Activated CD8-positive, alpha-beta T cell treated with anti-CD3 and anti-CD28 coated beads, Interleukin-2, amount 10 ng/mL, durations not matched to agents 7 days and 5 days (primary cell): ENCODE results near the gene ABI3. TPM values are rescaled to one million over a fixed set of nuclear protein-coding genes. Genes with fewer than 3 reads are reported as not detected.
A peak's percentile ranks its signal among the peaks of the same experiment; 100 is the strongest.

Experiments
- ATAC-seq: fragments of 150-1000 bp; cut with Tn5 transposase; one replicate; pipeline ENCODE4 v1.10.0; 2021; ENCODE audit warnings: moderate library complexity
- CTCF ChIA-PET: fragments of 350-600 bp; sonication (Branson Sonifier 250); formaldehyde crosslinking; loops from one replicate; lab custom pipeline; 2021; ENCODE audit warnings: antibody characterized with exemption; lab: Charles Lee
- POLR2A ChIA-PET: fragments of 350-600 bp; sonication (Branson Sonifier 250); formaldehyde crosslinking; loops from one replicate; lab custom pipeline; 2021; ENCODE audit warnings: antibody characterized with exemption; lab: Charles Lee
- DNase-seq: peaks from one replicate; pipeline ENCODE4 v3.0.0-alpha.2; 2020
- H3K27ac Mint-ChIP-seq: one replicate; pipeline ENCODE4 v1.8.0; 2021; ENCODE audit warnings: mild to moderate bottlenecking, mixed read lengths
- H3K27me3 Mint-ChIP-seq: one replicate; pipeline ENCODE4 v1.8.0; 2021; ENCODE audit warnings: low read depth, mixed read lengths
- H3K36me3 Mint-ChIP-seq: one replicate; pipeline ENCODE4 v1.8.0; 2021; ENCODE audit warnings: low read depth, mixed read lengths
- H3K4me1 Mint-ChIP-seq: one replicate; pipeline ENCODE4 v1.8.0; 2021; ENCODE audit warnings: low read depth, mixed read lengths
- H3K4me3 Mint-ChIP-seq: one replicate; pipeline ENCODE4 v1.8.0; 2021; ENCODE audit warnings: mild to moderate bottlenecking, mixed read lengths
- H3K9me3 Mint-ChIP-seq: one replicate; pipeline ENCODE4 v1.8.0; 2022; ENCODE audit warnings: mixed read lengths; ENCODE audit not compliant: insufficient read depth
- total RNA-seq, 2 experiments: library from RNA; stranded (reverse); gene quantifications; one replicate each; pipeline ENCODE4 v1.2.3, GENCODE V29; 2021

The ABI3 gene
- total RNA-seq, 2 experiments from 2014 or later: 110 to 117 TPM

- ChIA-PET CTCF (interaction anchor here (2.7 to 2.9 kb wide), 3 partner anchors 18 to 24 kb away, joined by 14 to 29 read pairs (median 17); no protein-coding TSS in a partner anchor), POLR2A (interaction anchor here (1.3 kb wide), 1 partner anchor 22 kb away, joined by 3 read pairs; no protein-coding TSS in a partner anchor)
- peaks cover 77% of the 10 kb centered on the region for H3K4me1 Mint-ChIP-seq
- DNase-seq (no peak), ATAC-seq (no peak)
- H3K27me3 Mint-ChIP-seq: no peaks in the 10 kb centered on the region
- peaks cover 79% of the 10 kb centered on the region for H3K36me3 Mint-ChIP-seq
- peak overlapping the region; percentile 70 for H3K4me3 Mint-ChIP-seq
- no peaks in the 10 kb centered on the region for H3K9me3 Mint-ChIP-seq
- H3K27ac Mint-ChIP-seq: peak overlapping the region; percentile 85
Observed at GRCh38 chr17:49216482-49216881, 6.0 kb downstream of the ABI3 start.

DNA sequence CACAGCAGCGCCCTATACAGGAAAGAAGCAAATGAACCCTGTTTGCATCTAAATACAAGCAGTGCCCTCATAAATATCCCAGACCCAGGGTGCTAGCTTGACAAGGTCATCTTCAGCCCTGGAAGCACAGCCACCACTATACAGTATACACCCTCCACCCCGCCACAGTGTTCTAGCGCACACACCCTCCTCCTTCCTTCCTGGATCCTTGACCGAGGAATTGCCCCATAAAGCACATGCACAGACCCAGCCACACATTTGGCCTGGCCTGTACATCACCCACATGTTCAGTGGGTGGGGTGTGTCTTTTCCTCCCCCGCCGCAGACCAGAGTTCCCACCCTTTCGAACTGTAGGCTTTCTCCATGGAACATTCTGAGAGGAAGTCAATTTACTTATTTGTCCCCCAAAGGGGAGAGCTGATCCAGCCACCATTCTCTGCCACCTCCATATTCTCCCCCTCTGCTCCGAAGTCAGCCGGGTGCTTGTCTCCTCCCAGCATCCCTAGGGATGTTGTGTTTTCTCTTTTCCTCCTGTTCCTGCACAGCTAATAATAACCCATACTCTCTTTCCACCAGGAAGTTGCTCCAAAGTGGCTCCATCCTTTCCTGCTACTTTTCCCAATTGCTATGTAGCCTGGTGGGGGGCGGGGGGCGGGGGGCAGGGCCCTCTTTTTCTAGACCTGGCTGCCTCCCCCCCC is 6.6 kb downstream of the ABI3 start:
- peaks cover 83% of the 10 kb centered on the region for H3K36me3 Mint-ChIP-seq
- ChIA-PET CTCF (interaction anchor here (2.1 to 2.9 kb wide), 5 partner anchors 8 to 37 kb away, joined by 11 to 29 read pairs (median 14); partner anchors contain the start of genes ABI3 and GNGT2), POLR2A (interaction anchor here (0.6 to 2.7 kb wide), 4 partner anchors 8 to 35 kb away, joined by 3 to 24 read pairs (median 11); partner anchors contain the start of genes ABI3 and GNGT2)
- peak overlapping the region; percentile 70 for H3K4me3 Mint-ChIP-seq
- no peaks in the 10 kb centered on the region for H3K27me3 Mint-ChIP-seq
- ATAC-seq (no peak), DNase-seq (no peak)
- H3K4me1 Mint-ChIP-seq: peaks cover 82% of the 10 kb centered on the region
- H3K9me3 Mint-ChIP-seq: no peaks in the 10 kb centered on the region
- peak overlapping the region; percentile 98 for H3K27ac Mint-ChIP-seq

- no peaks in the 10 kb centered on the region for H3K9me3 Mint-ChIP-seq
- DNase-seq (peak; percentile 90), ATAC-seq (peak; percentile 77)
- peak overlapping the region; percentile 98 for H3K27ac Mint-ChIP-seq
- peaks cover 83% of the 10 kb centered on the region for H3K36me3 Mint-ChIP-seq
- ChIA-PET CTCF (interaction anchor here (1.4 to 2.9 kb wide), 6 partner anchors 8 to 124 kb away, joined by 3 to 29 read pairs (median 13); partner anchors contain the start of genes ABI3 and GNGT2), POLR2A (interaction anchor here (0.6 to 2.7 kb wide), 7 partner anchors 9 to 125 kb away, joined by 3 to 24 read pairs (median 5); partner anchors contain the start of genes ABI3 and GNGT2)
- H3K27me3 Mint-ChIP-seq: no peaks in the 10 kb centered on the region
- H3K4me1 Mint-ChIP-seq: peaks cover 82% of the 10 kb centered on the region
- H3K4me3 Mint-ChIP-seq: peak overlapping the region; percentile 77
Observed at GRCh38 chr17:49217651-49218413, 7.3 kb downstream of the ABI3 start.

GRCh38 chr17:49218941-49219913 is 8.7 kb downstream of the ABI3 start:
- Mint-ChIP-seq H3K9me3 (no peaks in the 10 kb centered on the region), H3K4me1 (peaks cover 82% of the 10 kb centered on the region), H3K27me3 (no peaks in the 10 kb centered on the region), H3K4me3 (peak overlapping the region; percentile 77), H3K27ac (peak overlapping the region; percentile 98), H3K36me3 (peaks cover 79% of the 10 kb centered on the region)
- DNase-seq (peak; percentile 86), ATAC-seq (peak; percentile 53)
- CTCF ChIA-PET: interaction anchor here (0.5 to 2.9 kb wide), 7 partner anchors 8 to 123 kb away, joined by 3 to 29 read pairs (median 12); partner anchors contain the start of genes ABI3 and GNGT2
- POLR2A ChIA-PET: interaction anchor here (0.7 to 2.7 kb wide), 7 partner anchors 9 to 275 kb away, joined by 4 to 24 read pairs (median 5); partner anchors contain the start of genes ABI3, GNGT2 and SNF8

DNA sequence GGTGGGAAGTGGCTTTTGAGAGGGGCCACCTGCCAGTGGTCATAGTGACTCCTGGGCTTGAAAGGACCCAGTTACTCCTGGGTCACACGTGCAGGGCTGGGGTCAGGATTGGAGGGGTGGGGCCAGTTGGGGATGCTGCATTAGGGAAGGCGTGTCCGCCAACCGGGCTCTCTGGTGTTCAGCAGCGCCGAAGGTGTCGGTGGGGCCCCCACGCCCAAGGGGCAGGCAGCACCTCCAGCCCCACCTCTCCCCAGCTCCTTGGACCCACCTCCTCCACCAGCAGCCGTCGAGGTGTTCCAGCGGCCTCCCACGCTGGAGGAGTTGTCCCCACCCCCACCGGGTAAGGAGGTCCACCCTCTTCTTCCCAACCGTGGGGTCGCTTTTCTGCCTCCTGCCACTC is 9.5 kb downstream of the ABI3 start:
- ChIA-PET POLR2A (no interaction called here), CTCF (interaction anchor here (2.5 kb wide), 1 partner anchor 7 kb away, joined by 14 read pairs; no protein-coding TSS in a partner anchor)
- H3K9me3 Mint-ChIP-seq: no peaks in the 10 kb centered on the region
- no peaks in the 10 kb centered on the region for H3K27me3 Mint-ChIP-seq
- H3K36me3 Mint-ChIP-seq: peaks cover 78% of the 10 kb centered on the region
- H3K27ac Mint-ChIP-seq: peak overlapping the region; percentile 98
- H3K4me1 Mint-ChIP-seq: peaks cover 84% of the 10 kb centered on the region
- ATAC-seq: no peak
- no peak for DNase-seq
- peak overlapping the region; percentile 77 for H3K4me3 Mint-ChIP-seq

GRCh38 chr17:49223168-49223516 is 12.6 kb downstream of the ABI3 start:
- Mint-ChIP-seq H3K4me1 (peaks cover 78% of the 10 kb centered on the region), H3K9me3 (no peaks in the 10 kb centered on the region), H3K36me3 (peaks cover 73% of the 10 kb centered on the region), H3K4me3 (peak overlapping the region; percentile 53), H3K27me3 (no peaks in the 10 kb centered on the region), H3K27ac (peak overlapping the region; percentile 83)
- DNase-seq: no peak
- POLR2A ChIA-PET: interaction anchor here (1.2 to 6.0 kb wide), 4 partner anchors 10 to 165 kb away, joined by 3 to 39 read pairs (median 10); partner anchors contain the start of genes ABI3 and GNGT2
- no peak for ATAC-seq
- CTCF ChIA-PET: interaction anchor here (1.2 to 2.6 kb wide), 9 partner anchors 12 to 43 kb away, joined by 4 to 21 read pairs (median 6); partner anchors contain the start of genes ABI3 and GNGT2

- ATAC-seq (no peak), DNase-seq (peak; percentile 78)
- H3K4me1 Mint-ChIP-seq: peaks cover 73% of the 10 kb centered on the region
- H3K4me3 Mint-ChIP-seq: peak overlapping the region; percentile 53
- no peaks in the 10 kb centered on the region for H3K9me3 Mint-ChIP-seq
- H3K27me3 Mint-ChIP-seq: no peaks in the 10 kb centered on the region
- peaks cover 71% of the 10 kb centered on the region for H3K36me3 Mint-ChIP-seq
- POLR2A ChIA-PET: interaction anchor here (0.7 to 6.0 kb wide), 5 partner anchors 9 to 31 kb away, joined by 3 to 39 read pairs (median 15); partner anchors contain the start of genes ABI3 and GNGT2
- CTCF ChIA-PET: interaction anchor here (1.3 to 7.2 kb wide), 11 partner anchors 9 to 191 kb away, joined by 3 to 92 read pairs (median 12); partner anchors contain the start of genes ABI3 and GNGT2
- H3K27ac Mint-ChIP-seq: peak overlapping the region; percentile 83
Observed at GRCh38 chr17:49223517-49224197, 13.2 kb downstream of the ABI3 start.

DNA sequence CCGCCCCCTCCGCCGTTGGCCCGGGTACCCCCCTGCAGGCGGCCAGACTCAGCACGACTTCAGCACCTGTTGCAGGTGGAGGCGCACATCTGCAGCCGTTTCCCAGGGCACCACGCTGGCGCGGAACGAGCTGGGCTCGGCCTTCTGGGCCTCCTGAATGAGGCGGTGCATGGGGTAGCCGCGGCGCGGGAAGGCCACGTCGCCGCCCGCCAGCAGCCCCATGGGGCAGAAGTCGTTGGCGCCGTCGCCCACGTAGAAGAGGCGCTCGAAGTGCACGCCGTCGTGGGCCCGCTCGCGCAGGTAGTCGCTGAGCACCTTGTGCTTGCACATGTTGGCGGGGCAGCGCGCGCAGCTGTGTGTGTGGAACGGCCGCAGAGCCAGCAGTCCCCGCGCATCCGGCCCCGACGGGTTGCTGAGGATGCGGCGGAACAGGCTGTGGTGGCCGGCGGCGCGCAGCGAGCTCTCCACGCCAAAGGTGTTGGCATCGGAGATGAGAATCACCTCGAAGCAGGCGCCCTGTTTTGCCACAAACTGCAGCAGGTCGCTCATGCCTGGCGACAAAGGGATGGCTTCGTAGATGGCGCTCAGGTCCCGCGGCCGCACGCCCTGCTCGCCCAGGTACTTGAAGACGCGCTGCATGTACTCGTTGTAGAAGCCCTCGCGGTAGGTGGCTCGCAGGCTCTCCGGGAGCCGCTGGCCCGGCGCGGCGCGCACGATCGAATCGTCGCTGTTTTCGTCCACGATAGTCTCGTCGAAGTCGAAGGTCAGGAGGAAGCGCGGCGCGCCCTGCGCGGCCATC is 13.9 kb downstream of the ABI3 start:
- CTCF ChIA-PET: interaction anchor here (0.9 to 7.2 kb wide), 11 partner anchors 10 to 192 kb away, joined by 3 to 92 read pairs (median 7); partner anchors contain the start of genes ABI3 and GNGT2
- H3K9me3 Mint-ChIP-seq: no peaks in the 10 kb centered on the region
- peaks cover 64% of the 10 kb centered on the region for H3K36me3 Mint-ChIP-seq
- peak overlapping the region; percentile 77 for H3K27ac Mint-ChIP-seq
- ATAC-seq (peak; percentile 48), DNase-seq (peak; percentile 78)
- H3K4me3 Mint-ChIP-seq: peak overlapping the region; percentile 53
- peaks cover under 1% of the 10 kb centered on the region for H3K27me3 Mint-ChIP-seq
- H3K4me1 Mint-ChIP-seq: peaks cover 70% of the 10 kb centered on the region
- POLR2A ChIA-PET: interaction anchor here (0.7 to 6.0 kb wide), 6 partner anchors 10 to 43 kb away, joined by 3 to 39 read pairs (median 4); partner anchors contain the start of genes ABI3 and GNGT2

DNA sequence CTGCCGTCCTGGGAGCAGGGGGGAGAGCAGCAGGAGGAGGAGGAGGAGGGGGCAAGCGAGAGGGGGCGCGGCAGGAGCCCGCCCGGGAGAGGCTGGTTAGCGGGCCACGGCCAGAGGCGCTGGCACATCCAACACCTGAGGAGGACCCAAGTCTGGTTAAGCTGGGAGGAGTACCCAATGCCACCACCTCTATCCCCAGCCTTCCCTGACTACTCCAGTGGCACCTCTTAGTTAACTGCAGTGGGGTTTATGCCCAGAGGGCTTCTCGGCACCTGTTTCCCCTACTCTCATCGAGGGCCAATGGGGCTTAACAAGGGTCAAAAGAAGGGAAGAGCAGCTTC is 14.5 kb downstream of the ABI3 start:
- no peak for DNase-seq
- ChIA-PET CTCF (interaction anchor here (0.9 to 7.2 kb wide), 11 partner anchors 10 to 192 kb away, joined by 3 to 92 read pairs (median 7); partner anchors contain the start of genes ABI3 and GNGT2), POLR2A (interaction anchor here (0.9 to 6.0 kb wide), 4 partner anchors 13 to 43 kb away, joined by 4 to 39 read pairs (median 11); partner anchors contain the start of genes ABI3 and GNGT2)
- H3K9me3 Mint-ChIP-seq: no peaks in the 10 kb centered on the region
- peak overlapping the region; percentile 77 for H3K27ac Mint-ChIP-seq
- H3K4me3 Mint-ChIP-seq: peak overlapping the region; percentile 53
- peaks cover 58% of the 10 kb centered on the region for H3K36me3 Mint-ChIP-seq
- peaks cover 5% of the 10 kb centered on the region for H3K27me3 Mint-ChIP-seq
- peaks cover 70% of the 10 kb centered on the region for H3K4me1 Mint-ChIP-seq
- ATAC-seq: peak; percentile 3
